IPS-18c (cell line): ENCODE measurements around the gene HRCT1.

Source experiments
- H3K4me3 ChIP-seq: 2 replicates; pipeline ENCODE4 v1.7.0; 2013; ENCODE audit warnings: low read depth, mild to moderate bottlenecking, low read length, moderate library complexity; ENCODE audit not compliant: insufficient read depth
- H3K9me3 ChIP-seq: one replicate; pipeline ENCODE4 v1.6.1; 2013; ENCODE audit warnings: mild to moderate bottlenecking, low read length, moderate library complexity; ENCODE audit not compliant: control insufficient read depth, insufficient read depth

HRCT1 gene

GRCh38 chr9:35905912-35906679 is at the start of gene HRCT1:
Gene HRCT1 (plus strand): TSS chr9:35906202. CDS start chr9:35906288, 86 bp downstream.
- Histone ChIP-seq H3K9me3 (no peaks in the 10 kb centered on the region), H3K4me3 (no peak within 1 kb of the TSS)

- H3K9me3 ChIP-seq = no peaks in the 10 kb centered on the region
- H3K4me3 ChIP-seq = no peak overlapping the region
Measured at GRCh38 chr9:35856206-35856605, 49.8 kb upstream of the HRCT1 start.

GRCh38 chr9:35856882-35857281 is 49.1 kb upstream of the HRCT1 start:
- H3K4me3 ChIP-seq = no peak overlapping the region
- H3K9me3 ChIP-seq = no peaks in the 10 kb centered on the region

DNA sequence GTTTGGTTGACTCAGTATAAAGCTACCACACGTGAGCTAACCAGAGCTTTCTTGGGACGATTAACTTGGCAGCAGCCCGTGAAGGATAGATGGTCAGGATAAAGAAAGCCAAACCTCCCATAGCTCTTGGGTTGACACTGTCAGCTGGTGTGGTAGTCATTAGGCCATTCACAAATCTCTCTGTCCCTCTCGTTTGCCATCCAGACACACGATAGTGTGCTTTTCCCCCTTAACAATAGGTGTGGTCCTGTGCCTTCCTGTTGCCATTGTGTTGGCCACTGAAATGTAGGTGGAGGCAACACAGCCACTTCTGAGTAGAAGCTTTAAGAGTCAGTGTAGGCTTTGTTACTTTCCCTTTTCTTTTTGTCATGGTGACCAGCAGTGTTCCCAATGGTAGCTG is 47.5 kb upstream of the HRCT1 start:
- no peak overlapping the region for H3K4me3 ChIP-seq
- H3K9me3 ChIP-seq = no peaks in the 10 kb centered on the region

DNA sequence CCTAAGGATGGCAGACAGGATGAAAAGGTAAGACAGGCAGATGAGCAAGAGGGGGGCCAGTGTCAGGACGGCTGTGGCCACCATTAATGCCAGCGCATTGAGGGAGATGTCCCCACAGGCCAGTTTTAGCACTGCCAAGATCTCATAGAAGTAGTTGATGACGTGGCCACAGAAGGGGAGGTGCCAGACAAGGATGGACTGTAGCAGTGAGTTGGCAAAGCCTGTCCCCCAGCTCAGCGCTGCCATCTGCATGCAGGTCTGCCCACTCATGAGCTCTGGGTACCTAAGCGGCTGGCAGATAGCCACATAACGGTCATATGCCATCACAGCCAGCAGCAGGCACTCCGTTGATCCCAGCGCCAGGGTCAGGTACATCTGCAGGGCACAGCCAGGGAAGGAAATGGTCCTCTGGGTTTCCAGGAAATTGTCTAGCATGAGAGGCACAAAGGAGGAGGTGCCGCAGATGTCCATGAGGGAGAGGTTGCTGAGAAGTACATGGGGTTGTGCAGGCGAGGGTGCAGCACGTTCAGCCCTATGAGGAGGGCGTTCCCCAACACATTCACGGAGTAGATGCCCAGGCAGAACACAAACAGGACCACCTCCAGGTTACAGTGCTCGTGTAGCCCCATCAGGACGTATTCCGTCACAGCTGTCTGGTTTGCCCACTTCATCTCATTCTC is 46.6 kb upstream of the HRCT1 start:
- no peaks in the 10 kb centered on the region for H3K9me3 ChIP-seq
- no peak overlapping the region for H3K4me3 ChIP-seq

- no peaks in the 10 kb centered on the region for H3K9me3 ChIP-seq
- H3K4me3 ChIP-seq = no peak overlapping the region
Measured at GRCh38 chr9:35859990-35860339, 46.0 kb upstream of the HRCT1 start.

GRCh38 chr9:35861161-35861897 is 44.7 kb upstream of the HRCT1 start:
- no peak overlapping the region for H3K4me3 ChIP-seq

GRCh38 chr9:35862328-35862727 is 43.7 kb upstream of the HRCT1 start:
- Histone ChIP-seq H3K9me3 (no peaks in the 10 kb centered on the region), H3K4me3 (no peak overlapping the region)

More at GRCh38 chr9:35861161-35861897, 44.7 kb upstream of the HRCT1 start:
- H3K9me3 ChIP-seq = no peaks in the 10 kb centered on the region

DNA sequence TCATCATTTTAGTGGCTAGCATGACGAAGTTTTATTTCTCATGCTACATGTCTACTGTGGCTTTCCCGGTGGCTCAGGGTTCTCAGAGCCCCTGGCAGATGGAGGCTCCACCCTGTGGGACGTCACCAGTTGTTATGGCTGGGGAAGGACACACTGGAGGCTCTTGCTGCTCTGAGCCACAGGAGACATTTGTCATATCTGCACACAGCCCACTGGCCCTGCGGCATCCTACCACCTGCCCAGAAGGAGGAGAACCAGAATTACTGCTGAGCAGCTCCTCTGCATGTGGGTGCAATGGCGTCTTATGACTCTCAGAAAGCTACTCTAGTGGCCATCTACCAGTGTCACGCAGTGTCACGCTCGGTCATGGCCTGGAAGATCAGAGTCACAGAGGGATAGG is 42.4 kb upstream of the HRCT1 start:
- Histone ChIP-seq H3K9me3 (no peaks in the 10 kb centered on the region), H3K4me3 (no peak overlapping the region)

GRCh38 chr9:35864695-35865255 is 41.2 kb upstream of the HRCT1 start:
- no peak overlapping the region for H3K4me3 ChIP-seq
- no peaks in the 10 kb centered on the region for H3K9me3 ChIP-seq

DNA sequence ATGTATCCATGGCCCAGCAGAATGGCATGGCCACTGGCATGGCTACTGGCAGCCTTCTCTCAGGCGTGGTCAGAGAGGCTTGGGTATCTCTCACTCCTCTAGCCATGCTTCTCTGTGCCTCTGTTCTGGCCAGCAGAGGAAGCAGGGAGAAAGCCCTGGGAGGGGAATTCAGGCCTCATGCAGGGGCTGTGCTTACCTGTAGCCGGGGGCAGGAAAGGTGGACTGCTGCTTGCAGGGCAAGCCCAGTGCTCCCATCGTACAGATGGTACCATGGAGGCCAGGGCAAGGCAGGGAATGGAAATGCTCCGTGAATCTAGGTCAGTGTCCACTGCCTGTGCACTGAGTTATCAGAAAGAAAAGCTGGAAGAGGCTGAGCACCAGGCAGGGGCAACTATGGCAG is 38.5 kb upstream of the HRCT1 start:
- Histone ChIP-seq H3K4me3 (no peak overlapping the region), H3K9me3 (peaks cover 3% of the 10 kb centered on the region)

DNA sequence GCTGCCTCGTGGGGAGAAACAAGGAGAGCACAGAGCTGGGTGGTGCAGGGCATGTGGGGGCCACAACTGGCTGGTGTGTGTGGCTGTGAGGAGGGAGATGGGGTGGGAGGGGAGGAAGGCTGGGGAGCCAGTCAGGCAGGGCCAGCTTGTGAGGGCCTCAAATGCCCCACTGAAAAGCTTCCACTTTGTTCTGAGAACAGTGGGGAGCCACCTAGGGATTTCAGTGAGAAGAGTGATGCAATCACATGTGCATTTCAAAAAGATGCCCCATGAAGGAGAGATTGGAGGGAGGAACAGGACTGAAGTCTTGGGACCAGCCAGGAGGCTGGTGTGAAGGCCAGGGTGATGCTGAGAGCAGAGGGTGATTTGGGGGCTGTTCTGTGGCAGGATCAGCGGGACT is 37.1 kb upstream of the HRCT1 start:
- peaks cover 3% of the 10 kb centered on the region for H3K9me3 ChIP-seq
- H3K4me3 ChIP-seq = no peak overlapping the region

GRCh38 chr9:35869621-35870216 is 36.3 kb upstream of the HRCT1 start:
- Histone ChIP-seq H3K9me3 (peaks cover 3% of the 10 kb centered on the region), H3K4me3 (no peak overlapping the region)

DNA sequence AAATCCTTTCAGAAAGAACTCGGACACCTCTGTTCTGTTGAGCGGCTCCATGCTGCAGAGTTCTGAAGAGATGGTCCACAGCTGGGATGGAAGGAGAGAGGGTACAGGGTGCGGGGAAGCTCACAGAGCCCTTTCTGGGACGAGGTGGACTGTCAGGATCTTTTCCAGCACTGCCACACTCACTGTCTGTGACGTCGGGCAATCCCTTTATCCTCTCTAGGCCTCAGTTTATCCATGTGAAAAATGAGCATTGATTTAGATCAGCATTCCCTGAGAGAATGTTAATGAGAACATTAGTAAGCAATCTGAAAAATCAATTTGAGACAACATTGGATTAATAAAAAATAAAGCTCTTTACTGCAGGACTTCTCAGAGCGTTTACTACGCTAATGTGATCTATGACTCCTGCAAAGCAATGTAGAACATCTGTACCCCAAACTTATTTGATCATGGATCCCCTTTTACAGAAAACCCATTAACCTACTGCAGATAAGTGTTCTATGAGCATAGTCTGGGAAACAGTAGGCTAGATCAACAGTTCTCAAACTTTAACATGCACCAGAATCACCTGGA is 35.6 kb upstream of the HRCT1 start, which contains the start of gene OR13J1:
Gene OR13J1 (minus strand): TSS at position 51 of the 573 bp plus-strand sequence. CDS start 0 bp downstream, at position 51.
- Histone ChIP-seq H3K4me3 (no peak within 1 kb of the TSS), H3K9me3 (peaks cover 3% of the 10 kb centered on the region)

DNA sequence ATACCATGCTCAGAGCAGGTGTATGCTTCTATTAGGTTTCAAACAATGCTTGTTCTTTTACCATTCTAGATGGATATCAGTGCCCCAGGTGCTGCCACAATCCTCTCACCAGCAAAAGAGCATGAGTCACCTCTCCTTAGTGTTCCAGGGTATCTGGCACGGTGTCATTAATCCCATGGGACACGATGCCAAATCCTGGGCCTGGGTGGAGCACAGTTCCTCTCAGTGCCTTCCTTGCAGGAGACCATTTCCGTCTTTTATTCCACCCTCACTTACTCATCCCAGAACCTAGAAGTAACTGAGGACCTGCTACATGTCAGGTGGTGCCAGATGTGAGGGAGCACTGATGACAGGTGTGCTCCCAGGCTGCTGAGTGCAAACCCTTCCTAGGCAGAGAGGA is 34.5 kb upstream of the HRCT1 start:
- H3K9me3 ChIP-seq = peaks cover 3% of the 10 kb centered on the region

DNA sequence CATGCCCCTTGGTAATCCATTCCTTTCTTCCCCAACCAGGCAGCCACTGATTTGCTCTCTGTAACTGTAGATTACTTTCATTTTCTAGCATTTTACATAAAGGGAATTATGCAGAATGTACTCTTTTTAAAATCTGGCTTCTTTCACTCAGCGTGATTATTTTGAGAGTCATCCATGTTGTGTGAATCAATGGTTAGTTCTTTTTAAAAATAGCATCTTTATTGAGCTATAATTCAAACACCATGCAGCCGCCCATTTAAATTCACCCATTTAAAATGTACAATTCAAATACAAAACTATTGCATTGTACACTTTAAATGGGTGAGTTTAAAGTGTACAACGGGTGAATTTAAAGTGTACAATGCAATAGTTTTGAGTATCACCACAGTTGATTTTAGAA is 33.5 kb upstream of the HRCT1 start:
- no peak overlapping the region for H3K4me3 ChIP-seq
- H3K9me3 ChIP-seq = peaks cover 3% of the 10 kb centered on the region

More for the DNA sequence above, 34.5 kb upstream of the HRCT1 start:
- H3K4me3 ChIP-seq = no peak overlapping the region

GRCh38 chr9:35882263-35882848 is 23.6 kb upstream of the HRCT1 start:
- Histone ChIP-seq H3K4me3 (no peak overlapping the region), H3K9me3 (no peaks in the 10 kb centered on the region)
